ENCODE data around the gene SDHD. TPM values are rescaled to one million over a fixed set of nuclear protein-coding genes. Genes with fewer than 3 reads are reported as not detected.

SDHD gene
- total and polyA plus RNA-seq, 4 donors = 154 to 277 (median 177) TPM

DNA sequence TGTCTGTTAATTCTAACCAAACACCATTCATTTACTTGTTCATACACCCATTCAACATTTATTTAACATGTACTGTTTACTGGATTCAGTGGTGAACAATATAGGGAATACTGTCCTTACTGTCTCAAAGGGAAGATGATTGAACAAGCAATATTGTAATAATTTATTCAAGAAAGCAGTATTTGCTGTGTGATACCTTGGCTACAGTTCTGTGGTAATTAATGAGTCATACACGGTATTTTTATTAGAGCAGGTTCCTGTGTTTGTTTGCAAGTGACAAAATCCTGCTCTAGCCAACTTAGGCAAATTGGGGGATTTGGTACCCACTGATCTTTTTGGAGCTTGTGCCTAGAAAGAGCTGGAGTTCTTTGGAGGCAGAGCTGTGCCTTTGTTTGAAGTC, 28.6 kb upstream of the SDHD start:
- Histone ChIP-seq H3K27ac (ENCODE audit: low read depth in 1 of 2, low read length in 2 of 2) (no peak overlapping the region), H3K36me3 (ENCODE audit: control insufficient read depth in 4 of 4, insufficient read depth in 3 of 4, low read depth in 1 of 4, low read length in 3 of 4) (peaks cover 8 to 45% (median 33%) of the 10 kb centered on the region in 4 donors), H3K9ac (ENCODE audit: low read depth in 1 of 2, low read length in 2 of 2) (no peak overlapping the region), H3K4me1 (ENCODE audit: control insufficient read depth in 4 of 4, insufficient read depth in 4 of 4, low read length in 3 of 4) (no peaks in the 10 kb centered on the region), H3K27me3 (ENCODE audit: control insufficient read depth in 4 of 4, insufficient read depth in 4 of 4, low read length in 3 of 4) (no peaks in the 10 kb centered on the region), H3K4me3 (ENCODE audit: low read depth in 1 of 3, low read length in 3 of 3) (no peak overlapping the region), H3K9me3 (ENCODE audit: control insufficient read depth in 4 of 4, low read length in 3 of 4) (no peaks in the 10 kb centered on the region)
- TF ChIP-seq, protein P1, sequence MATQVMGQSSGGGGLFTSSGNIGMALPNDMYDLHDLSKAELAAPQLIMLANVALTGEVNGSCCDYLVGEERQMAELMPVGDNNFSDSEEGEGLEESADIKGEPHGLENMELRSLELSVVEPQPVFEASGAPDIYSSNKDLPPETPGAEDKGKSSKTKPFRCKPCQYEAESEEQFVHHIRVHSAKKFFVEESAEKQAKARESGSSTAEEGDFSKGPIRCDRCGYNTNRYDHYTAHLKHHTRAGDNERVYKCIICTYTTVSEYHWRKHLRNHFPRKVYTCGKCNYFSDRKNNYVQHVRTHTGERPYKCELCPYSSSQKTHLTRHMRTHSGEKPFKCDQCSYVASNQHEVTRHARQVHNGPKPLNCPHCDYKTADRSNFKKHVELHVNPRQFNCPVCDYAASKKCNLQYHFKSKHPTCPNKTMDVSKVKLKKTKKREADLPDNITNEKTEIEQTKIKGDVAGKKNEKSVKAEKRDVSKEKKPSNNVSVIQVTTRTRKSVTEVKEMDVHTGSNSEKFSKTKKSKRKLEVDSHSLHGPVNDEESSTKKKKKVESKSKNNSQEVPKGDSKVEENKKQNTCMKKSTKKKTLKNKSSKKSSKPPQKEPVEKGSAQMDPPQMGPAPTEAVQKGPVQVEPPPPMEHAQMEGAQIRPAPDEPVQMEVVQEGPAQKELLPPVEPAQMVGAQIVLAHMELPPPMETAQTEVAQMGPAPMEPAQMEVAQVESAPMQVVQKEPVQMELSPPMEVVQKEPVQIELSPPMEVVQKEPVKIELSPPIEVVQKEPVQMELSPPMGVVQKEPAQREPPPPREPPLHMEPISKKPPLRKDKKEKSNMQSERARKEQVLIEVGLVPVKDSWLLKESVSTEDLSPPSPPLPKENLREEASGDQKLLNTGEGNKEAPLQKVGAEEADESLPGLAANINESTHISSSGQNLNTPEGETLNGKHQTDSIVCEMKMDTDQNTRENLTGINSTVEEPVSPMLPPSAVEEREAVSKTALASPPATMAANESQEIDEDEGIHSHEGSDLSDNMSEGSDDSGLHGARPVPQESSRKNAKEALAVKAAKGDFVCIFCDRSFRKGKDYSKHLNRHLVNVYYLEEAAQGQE (IDR thresholded peaks at IDR 0.05) = no peak
- TF ChIP-seq SP1 (IDR thresholded peaks at IDR 0.05) = no peak
- TF ChIP-seq HNF4G (IDR thresholded peaks at IDR 0.05) = no peak
- TF ChIP-seq YY1 (IDR thresholded peaks at IDR 0.05) = no peak
- no peak for DNase-seq (ENCODE audit: low spot score)
- 75% methylated on average over 1 of the region's 1 CpG for WGBS

DNA sequence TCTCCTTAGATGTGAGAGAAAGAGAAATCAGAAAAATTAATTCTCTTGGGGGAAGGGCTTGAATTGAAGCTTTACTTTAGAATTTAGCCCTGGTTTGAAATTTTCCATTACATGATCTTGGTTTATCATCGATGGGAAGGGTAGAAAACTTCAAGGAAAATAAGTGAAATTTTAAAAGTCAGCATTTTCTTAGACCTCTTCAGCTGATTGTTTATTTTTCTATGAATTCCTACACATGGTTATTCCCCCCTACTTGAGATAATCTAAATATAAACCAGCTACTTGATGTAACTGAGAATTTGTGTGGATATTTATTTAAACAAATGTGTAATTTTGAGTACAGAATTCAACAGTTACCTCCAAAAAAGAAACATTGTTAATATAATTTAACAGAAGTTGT, 23.8 kb upstream of the SDHD start:
- Histone ChIP-seq H3K27me3 (ENCODE audit: control insufficient read depth in 4 of 4, insufficient read depth in 4 of 4, low read length in 3 of 4) (no peaks in the 10 kb centered on the region), H3K9ac (ENCODE audit: low read depth in 1 of 2, low read length in 2 of 2) (no peak overlapping the region), H3K4me1 (ENCODE audit: control insufficient read depth in 4 of 4, insufficient read depth in 4 of 4, low read length in 3 of 4) (no peaks in the 10 kb centered on the region), H3K4me3 (ENCODE audit: low read depth in 1 of 3, low read length in 3 of 3) (no peak overlapping the region), H3K9me3 (ENCODE audit: control insufficient read depth in 4 of 4, low read length in 3 of 4) (no peaks in the 10 kb centered on the region), H3K27ac (ENCODE audit: low read depth in 1 of 2, low read length in 2 of 2) (no peak overlapping the region), H3K36me3 (ENCODE audit: control insufficient read depth in 4 of 4, insufficient read depth in 3 of 4, low read depth in 1 of 4, low read length in 3 of 4) (peaks cover 4 to 22% (median 17%) of the 10 kb centered on the region in 4 donors)
- TF ChIP-seq, protein P2, sequence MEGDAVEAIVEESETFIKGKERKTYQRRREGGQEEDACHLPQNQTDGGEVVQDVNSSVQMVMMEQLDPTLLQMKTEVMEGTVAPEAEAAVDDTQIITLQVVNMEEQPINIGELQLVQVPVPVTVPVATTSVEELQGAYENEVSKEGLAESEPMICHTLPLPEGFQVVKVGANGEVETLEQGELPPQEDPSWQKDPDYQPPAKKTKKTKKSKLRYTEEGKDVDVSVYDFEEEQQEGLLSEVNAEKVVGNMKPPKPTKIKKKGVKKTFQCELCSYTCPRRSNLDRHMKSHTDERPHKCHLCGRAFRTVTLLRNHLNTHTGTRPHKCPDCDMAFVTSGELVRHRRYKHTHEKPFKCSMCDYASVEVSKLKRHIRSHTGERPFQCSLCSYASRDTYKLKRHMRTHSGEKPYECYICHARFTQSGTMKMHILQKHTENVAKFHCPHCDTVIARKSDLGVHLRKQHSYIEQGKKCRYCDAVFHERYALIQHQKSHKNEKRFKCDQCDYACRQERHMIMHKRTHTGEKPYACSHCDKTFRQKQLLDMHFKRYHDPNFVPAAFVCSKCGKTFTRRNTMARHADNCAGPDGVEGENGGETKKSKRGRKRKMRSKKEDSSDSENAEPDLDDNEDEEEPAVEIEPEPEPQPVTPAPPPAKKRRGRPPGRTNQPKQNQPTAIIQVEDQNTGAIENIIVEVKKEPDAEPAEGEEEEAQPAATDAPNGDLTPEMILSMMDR (IDR thresholded peaks at IDR 0.05; ENCODE audit: low read depth, low read length, missing input control) = no peak
- no peak for TF ChIP-seq SP1 (IDR thresholded peaks at IDR 0.05)
- no peak for TF ChIP-seq TAF1 (conservative IDR thresholded peaks at IDR 0.05)
- no peak for TF ChIP-seq HNF4A (conservative IDR thresholded peaks at IDR 0.05)
- TF ChIP-seq YY1 (IDR thresholded peaks at IDR 0.05) = no peak
- TF ChIP-seq, protein P3, sequence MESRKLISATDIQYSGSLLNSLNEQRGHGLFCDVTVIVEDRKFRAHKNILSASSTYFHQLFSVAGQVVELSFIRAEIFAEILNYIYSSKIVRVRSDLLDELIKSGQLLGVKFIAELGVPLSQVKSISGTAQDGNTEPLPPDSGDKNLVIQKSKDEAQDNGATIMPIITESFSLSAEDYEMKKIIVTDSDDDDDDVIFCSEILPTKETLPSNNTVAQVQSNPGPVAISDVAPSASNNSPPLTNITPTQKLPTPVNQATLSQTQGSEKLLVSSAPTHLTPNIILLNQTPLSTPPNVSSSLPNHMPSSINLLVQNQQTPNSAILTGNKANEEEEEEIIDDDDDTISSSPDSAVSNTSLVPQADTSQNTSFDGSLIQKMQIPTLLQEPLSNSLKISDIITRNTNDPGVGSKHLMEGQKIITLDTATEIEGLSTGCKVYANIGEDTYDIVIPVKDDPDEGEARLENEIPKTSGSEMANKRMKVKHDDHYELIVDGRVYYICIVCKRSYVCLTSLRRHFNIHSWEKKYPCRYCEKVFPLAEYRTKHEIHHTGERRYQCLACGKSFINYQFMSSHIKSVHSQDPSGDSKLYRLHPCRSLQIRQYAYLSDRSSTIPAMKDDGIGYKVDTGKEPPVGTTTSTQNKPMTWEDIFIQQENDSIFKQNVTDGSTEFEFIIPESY (IDR thresholded peaks at IDR 0.05) = no peak
- TF ChIP-seq, protein P4, sequence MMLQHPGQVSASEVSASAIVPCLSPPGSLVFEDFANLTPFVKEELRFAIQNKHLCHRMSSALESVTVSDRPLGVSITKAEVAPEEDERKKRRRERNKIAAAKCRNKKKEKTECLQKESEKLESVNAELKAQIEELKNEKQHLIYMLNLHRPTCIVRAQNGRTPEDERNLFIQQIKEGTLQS (IDR thresholded peaks at IDR 0.05) = no peak
- TF ChIP-seq FOXA2 (IDR thresholded peaks at IDR 0.05) = no peak
- no peak for TF ChIP-seq RAD21 (IDR thresholded peaks at IDR 0.05)
- no peak for TF ChIP-seq RXRA (IDR thresholded peaks at IDR 0.05)
- TF ChIP-seq, protein P5, sequence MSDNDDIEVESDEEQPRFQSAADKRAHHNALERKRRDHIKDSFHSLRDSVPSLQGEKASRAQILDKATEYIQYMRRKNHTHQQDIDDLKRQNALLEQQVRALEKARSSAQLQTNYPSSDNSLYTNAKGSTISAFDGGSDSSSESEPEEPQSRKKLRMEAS (IDR thresholded peaks at IDR 0.05) = no peak
- TF ChIP-seq FOXA1 (IDR thresholded peaks at IDR 0.05) = no peak
- TF ChIP-seq, protein P1 (IDR thresholded peaks at IDR 0.05) = no peak
- no peak for TF ChIP-seq HNF4G (IDR thresholded peaks at IDR 0.05)
- TF ChIP-seq JUND (IDR thresholded peaks at IDR 0.05) = no peak
- no peak for TF ChIP-seq EGR1 (IDR thresholded peaks at IDR 0.05; ENCODE audit: low read depth in 2 of 2)
- no peak for TF ChIP-seq GABPA (IDR thresholded peaks at IDR 0.05 in 1 of 2, conservative IDR thresholded peaks at IDR 0.05 in 1 of 2)
- TF ChIP-seq NR2F2 (IDR thresholded peaks at IDR 0.05) = no peak
- no peak for DNase-seq (ENCODE audit: low spot score)
- WGBS = 90% methylated on average over 1 of the region's 1 CpG

All from liver (tissue), 9 donors.